Osteoblast (primary cell): ENCODE measurements around the gene HAVCR1. TPM values are rescaled to one million over a fixed set of nuclear protein-coding genes. Genes with fewer than 3 reads are reported as not detected.

Experiments
- DNase-seq: peaks from one replicate; pipeline ENCODE4 v3.0.0; 2011; ENCODE audit warnings: low spot score, mixed read lengths; ENCODE audit not compliant: insufficient read length; ENCODE audit errors: missing footprints
- H2AFZ ChIP-seq: 2 replicates; pipeline ENCODE4 v1.6.0; 2011; ENCODE audit warnings: mild to moderate bottlenecking, low read length
- H3K27ac ChIP-seq: 2 replicates; pipeline ENCODE4 v1.5.1; 2011; ENCODE audit warnings: mild to moderate bottlenecking, low read depth, low read length, moderate library complexity
- H3K27me3 ChIP-seq: 2 replicates; pipeline ENCODE4 v1.6.0; 2012; ENCODE audit warnings: mild to moderate bottlenecking, control low read depth, inconsistent platforms, low read length, moderate library complexity; ENCODE audit not compliant: insufficient read depth
- H3K36me3 ChIP-seq: 2 replicates; pipeline ENCODE4 v1.5.1; 2011; ENCODE audit warnings: mild to moderate bottlenecking, low read length, control low read depth, moderate library complexity; ENCODE audit not compliant: insufficient read depth
- H3K4me1 ChIP-seq: 2 replicates; pipeline ENCODE4 v1.5.1; 2011; ENCODE audit warnings: mild to moderate bottlenecking, low read length, control low read depth, moderate library complexity; ENCODE audit not compliant: insufficient read depth
- H3K4me2 ChIP-seq: 2 replicates; pipeline ENCODE4 v1.6.0; 2011; ENCODE audit warnings: mild to moderate bottlenecking, low read length; ENCODE audit not compliant: insufficient read depth
- H3K4me3 ChIP-seq: fragments of 200-600 bp; sonication (generic); 3 replicates; pipeline ENCODE4 v1.5.1; 2012; ENCODE audit warnings: mild to moderate bottlenecking, low read length, inconsistent platforms; ENCODE audit not compliant: insufficient read depth
- H3K79me2 ChIP-seq: 2 replicates; pipeline ENCODE4 v1.6.0; 2012; ENCODE audit warnings: mild to moderate bottlenecking, low read length, control low read depth, inconsistent platforms; ENCODE audit not compliant: insufficient read depth
- H3K9me3 ChIP-seq: 2 replicates; pipeline ENCODE4 v1.5.1; 2011; ENCODE audit warnings: low read depth, low read length, control low read depth
- H4K20me1 ChIP-seq: 2 replicates; pipeline ENCODE4 v1.6.0; 2012; ENCODE audit warnings: mild to moderate bottlenecking, low read length, control low read depth; ENCODE audit not compliant: insufficient read depth
- CTCF ChIP-seq: IDR thresholded peaks from 2 replicates; pipeline ENCODE4 v1.5.1; 2011; ENCODE audit warnings: mild to moderate bottlenecking, low read depth, low read length, moderate library complexity; ENCODE audit errors: extremely low read depth
- total RNA-seq: library from RNA; depleted of rRNA; stranded (reverse); fragments of >200 nt; gene quantifications from 2 replicates; pipeline ENCODE4 v1.2.3, GENCODE V29; 2012

HAVCR1 gene
- total RNA-seq, 1 donor: 0.36 TPM

DNA sequence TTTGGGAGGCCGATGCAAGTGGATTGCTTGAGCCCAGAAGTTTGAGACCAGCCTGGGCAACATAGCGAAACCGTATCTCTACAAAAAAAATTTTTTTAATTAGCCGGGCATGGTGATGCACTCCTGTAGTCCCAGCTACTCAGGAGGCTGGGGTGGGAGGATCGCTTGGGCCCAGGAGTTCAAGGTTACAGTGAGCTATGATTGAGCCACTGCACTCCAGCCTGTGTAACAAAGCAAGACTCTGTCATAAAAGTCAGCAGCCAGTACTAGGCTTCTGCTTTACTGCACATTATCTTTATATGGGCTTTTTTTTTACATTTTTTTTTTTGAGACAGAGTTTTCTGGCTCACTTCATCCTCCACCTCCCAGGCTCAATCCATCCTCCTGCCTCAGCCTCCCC, 9.4 kb upstream of the HAVCR1 start:
- Histone ChIP-seq H3K4me1 (no peaks in the 10 kb centered on the region), H3K27me3 (no peaks in the 10 kb centered on the region), H3K4me2 (no peak overlapping the region), H3K27ac (no peak overlapping the region), H3K36me3 (no peaks in the 10 kb centered on the region), H2AFZ (no peak overlapping the region), H4K20me1 (no peaks in the 10 kb centered on the region), H3K4me3 (no peak overlapping the region), H3K9me3 (no peaks in the 10 kb centered on the region), H3K79me2 (no peaks in the 10 kb centered on the region)
- TF ChIP-seq CTCF: no peak
- DNase-seq: no peak

DNA sequence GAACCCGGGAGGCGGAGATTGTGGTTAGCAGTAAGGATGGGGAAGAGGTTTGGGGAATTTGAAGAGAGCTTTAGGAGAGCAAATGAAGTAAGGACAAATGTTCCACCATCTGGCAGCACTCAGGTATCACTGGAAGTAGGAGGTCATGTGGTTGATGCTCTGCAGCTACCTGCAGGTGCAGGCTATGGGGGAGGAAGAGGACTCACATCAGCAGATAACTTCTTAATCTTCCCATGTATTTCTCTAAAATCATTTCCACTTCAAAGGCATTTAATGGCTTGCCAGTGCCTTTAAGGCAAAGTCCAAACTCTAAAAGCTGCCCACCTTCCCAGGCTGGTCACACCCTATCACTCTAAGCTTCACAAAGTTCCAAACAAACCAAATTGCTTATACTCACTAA, 8.1 kb upstream of the HAVCR1 start:
- no peaks in the 10 kb centered on the region for H3K36me3 ChIP-seq
- H3K9me3 ChIP-seq: no peaks in the 10 kb centered on the region
- H2AFZ ChIP-seq: no peak overlapping the region
- no peaks in the 10 kb centered on the region for H3K4me1 ChIP-seq
- DNase-seq: no peak
- no peak overlapping the region for H3K4me3 ChIP-seq
- no peak overlapping the region for H3K4me2 ChIP-seq
- no peaks in the 10 kb centered on the region for H4K20me1 ChIP-seq
- H3K27me3 ChIP-seq: no peaks in the 10 kb centered on the region
- H3K79me2 ChIP-seq: no peaks in the 10 kb centered on the region
- no peak for TF ChIP-seq CTCF
- H3K27ac ChIP-seq: no peak overlapping the region

DNA sequence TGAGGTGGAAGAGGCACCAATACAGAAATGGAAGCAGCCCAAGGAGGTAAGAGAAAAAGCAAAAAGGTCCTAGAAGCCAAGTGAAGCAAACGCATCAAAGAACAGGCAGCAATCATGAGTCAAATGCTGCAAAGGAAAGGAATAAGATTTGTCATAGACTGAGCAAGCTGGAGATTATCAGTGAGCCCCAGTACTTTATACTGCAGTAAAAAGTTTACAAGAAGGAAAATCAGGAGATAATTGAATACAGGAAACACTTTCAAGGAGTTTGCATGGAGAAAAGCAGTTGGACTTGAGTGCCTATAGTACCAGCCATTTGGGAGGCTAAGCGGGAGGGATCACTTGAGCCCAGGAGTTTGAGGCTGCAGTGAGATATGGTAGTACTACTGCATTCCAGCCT, 7.2 kb upstream of the HAVCR1 start:
- H3K36me3 ChIP-seq: no peaks in the 10 kb centered on the region
- H3K4me1 ChIP-seq: no peaks in the 10 kb centered on the region
- TF ChIP-seq CTCF: no peak
- DNase-seq: no peak
- H3K9me3 ChIP-seq: no peaks in the 10 kb centered on the region
- H3K4me3 ChIP-seq: no peak overlapping the region
- H4K20me1 ChIP-seq: no peaks in the 10 kb centered on the region
- H3K4me2 ChIP-seq: no peak overlapping the region
- H3K27ac ChIP-seq: no peak overlapping the region
- H2AFZ ChIP-seq: no peak overlapping the region
- H3K27me3 ChIP-seq: no peaks in the 10 kb centered on the region
- H3K79me2 ChIP-seq: no peaks in the 10 kb centered on the region

DNA sequence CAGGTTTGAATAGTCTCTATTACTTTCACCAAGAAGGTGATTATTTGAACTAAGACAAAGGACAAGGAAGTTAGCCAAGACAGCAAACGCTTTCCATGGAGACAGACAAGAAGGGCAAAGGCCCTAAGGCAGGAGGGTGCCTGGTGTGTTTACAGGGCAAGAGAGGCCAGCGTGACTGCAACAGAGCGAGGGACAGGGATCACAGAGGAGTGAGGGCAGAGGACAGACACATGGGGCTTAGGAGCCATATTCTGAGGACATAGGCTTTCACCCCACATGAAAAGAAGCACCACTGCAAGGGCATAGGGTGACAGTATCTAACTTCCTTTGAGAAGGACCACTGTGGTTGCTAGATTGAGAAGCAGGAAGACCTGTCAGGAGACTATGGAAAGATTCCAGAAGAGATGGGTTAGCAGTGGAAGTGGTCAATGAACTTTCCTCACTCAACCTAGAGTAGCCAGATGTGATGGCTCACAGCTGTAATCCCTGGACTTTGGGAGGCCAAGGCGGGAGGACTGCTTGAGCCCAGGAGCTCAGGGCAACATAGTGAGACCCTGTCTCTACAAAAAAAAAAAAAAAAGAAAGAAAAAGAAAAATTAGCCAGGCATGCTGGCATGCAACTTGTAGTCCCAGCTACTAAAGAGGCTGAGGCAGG, 5.0 kb upstream of the HAVCR1 start:
- no peak for DNase-seq
- H3K4me1 ChIP-seq: no peaks in the 10 kb centered on the region
- H3K4me2 ChIP-seq: no peak overlapping the region
- H3K4me3 ChIP-seq: no peak overlapping the region
- TF ChIP-seq CTCF: no peak
- no peaks in the 10 kb centered on the region for H3K27me3 ChIP-seq
- no peaks in the 10 kb centered on the region for H3K79me2 ChIP-seq
- no peak overlapping the region for H3K27ac ChIP-seq
- no peaks in the 10 kb centered on the region for H3K9me3 ChIP-seq
- H4K20me1 ChIP-seq: no peaks in the 10 kb centered on the region
- no peak overlapping the region for H2AFZ ChIP-seq
- H3K36me3 ChIP-seq: no peaks in the 10 kb centered on the region
